Astrocyte (in vitro differentiated cells and primary cell): Measurements from ENCODE around the gene ARID5B.

ENCODE experiments used
- EZH2 ChIP-seq: IDR thresholded peaks from 2 replicates; pipeline ENCODE4 v1.6.1; 2012; ENCODE audit warnings: mild to moderate bottlenecking, low read length, inconsistent platforms; ENCODE audit not compliant: insufficient read depth
- TF ChIP-seq, protein P1 (sequence below): IDR thresholded peaks from 2 replicates; pipeline ENCODE4 v1.5.1; 2011; ENCODE audit warnings: low read depth, mild to moderate bottlenecking, inconsistent platforms, low read length, moderate library complexity; ENCODE audit not compliant: insufficient read depth

DNA sequence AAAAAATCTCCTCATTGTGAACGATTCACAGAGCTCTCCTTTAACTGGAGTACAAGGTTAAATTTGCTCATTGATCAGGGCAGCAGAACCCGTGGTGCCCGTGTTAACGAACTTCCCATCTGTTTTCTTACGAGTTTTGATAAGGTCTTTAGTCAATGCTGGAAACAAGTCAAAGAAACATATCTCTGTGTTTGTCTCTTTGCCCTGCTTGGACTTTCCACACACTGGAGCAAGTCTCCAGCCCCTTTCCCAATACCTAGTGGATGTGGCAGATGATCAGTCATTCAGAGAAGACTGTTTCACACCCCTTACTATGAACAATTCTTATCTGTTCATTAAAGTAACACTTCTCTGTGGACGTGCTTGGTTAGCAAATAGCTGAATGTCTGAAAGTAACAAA is 121.3 kb downstream of the ARID5B start:
- TF ChIP-seq, protein P1, sequence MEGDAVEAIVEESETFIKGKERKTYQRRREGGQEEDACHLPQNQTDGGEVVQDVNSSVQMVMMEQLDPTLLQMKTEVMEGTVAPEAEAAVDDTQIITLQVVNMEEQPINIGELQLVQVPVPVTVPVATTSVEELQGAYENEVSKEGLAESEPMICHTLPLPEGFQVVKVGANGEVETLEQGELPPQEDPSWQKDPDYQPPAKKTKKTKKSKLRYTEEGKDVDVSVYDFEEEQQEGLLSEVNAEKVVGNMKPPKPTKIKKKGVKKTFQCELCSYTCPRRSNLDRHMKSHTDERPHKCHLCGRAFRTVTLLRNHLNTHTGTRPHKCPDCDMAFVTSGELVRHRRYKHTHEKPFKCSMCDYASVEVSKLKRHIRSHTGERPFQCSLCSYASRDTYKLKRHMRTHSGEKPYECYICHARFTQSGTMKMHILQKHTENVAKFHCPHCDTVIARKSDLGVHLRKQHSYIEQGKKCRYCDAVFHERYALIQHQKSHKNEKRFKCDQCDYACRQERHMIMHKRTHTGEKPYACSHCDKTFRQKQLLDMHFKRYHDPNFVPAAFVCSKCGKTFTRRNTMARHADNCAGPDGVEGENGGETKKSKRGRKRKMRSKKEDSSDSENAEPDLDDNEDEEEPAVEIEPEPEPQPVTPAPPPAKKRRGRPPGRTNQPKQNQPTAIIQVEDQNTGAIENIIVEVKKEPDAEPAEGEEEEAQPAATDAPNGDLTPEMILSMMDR: no peak
- TF ChIP-seq EZH2: no peak
